ENCODE data around the gene SLC22A3. TPM values are rescaled to one million over a fixed set of nuclear protein-coding genes. Genes with fewer than 3 reads are reported as not detected.

SLC22A3 gene
- total RNA-seq, 4 donors from 2014 or later = 6.7 to 14.3 (median 13.2) TPM

- ATAC-seq (ENCODE audit: low FRiP score) (no peak), DNase-seq (ENCODE audit: low spot score) (no peak)
- TF ChIP-seq CTCF (IDR thresholded peaks at IDR 0.05) = no peak
Observed at GRCh38 chr6:160309718-160310117, 38.5 kb upstream of the SLC22A3 start.

- DNase-seq (ENCODE audit: low spot score) = no peak
- no peak for ATAC-seq (ENCODE audit: low FRiP score)
- no peak for TF ChIP-seq CTCF (IDR thresholded peaks at IDR 0.05)
Observed at GRCh38 chr6:160312900-160313299, 35.3 kb upstream of the SLC22A3 start.

GRCh38 chr6:160315310-160315709, 32.9 kb upstream of the SLC22A3 start:
- DNase-seq (ENCODE audit: low spot score) (no peak), ATAC-seq (ENCODE audit: low FRiP score) (no peak)
- no peak for TF ChIP-seq CTCF (IDR thresholded peaks at IDR 0.05)

- DNase-seq (ENCODE audit: low spot score) (no peak), ATAC-seq (ENCODE audit: low FRiP score) (no peak)
- no peak for TF ChIP-seq CTCF (IDR thresholded peaks at IDR 0.05)
Observed at GRCh38 chr6:160316261-160316660, 31.9 kb upstream of the SLC22A3 start.

GRCh38 chr6:160319246-160319645, 28.9 kb upstream of the SLC22A3 start:
- DNase-seq (ENCODE audit: low spot score) (no peak), ATAC-seq (ENCODE audit: low FRiP score) (no peak)
- TF ChIP-seq CTCF (IDR thresholded peaks at IDR 0.05) = no peak

DNA sequence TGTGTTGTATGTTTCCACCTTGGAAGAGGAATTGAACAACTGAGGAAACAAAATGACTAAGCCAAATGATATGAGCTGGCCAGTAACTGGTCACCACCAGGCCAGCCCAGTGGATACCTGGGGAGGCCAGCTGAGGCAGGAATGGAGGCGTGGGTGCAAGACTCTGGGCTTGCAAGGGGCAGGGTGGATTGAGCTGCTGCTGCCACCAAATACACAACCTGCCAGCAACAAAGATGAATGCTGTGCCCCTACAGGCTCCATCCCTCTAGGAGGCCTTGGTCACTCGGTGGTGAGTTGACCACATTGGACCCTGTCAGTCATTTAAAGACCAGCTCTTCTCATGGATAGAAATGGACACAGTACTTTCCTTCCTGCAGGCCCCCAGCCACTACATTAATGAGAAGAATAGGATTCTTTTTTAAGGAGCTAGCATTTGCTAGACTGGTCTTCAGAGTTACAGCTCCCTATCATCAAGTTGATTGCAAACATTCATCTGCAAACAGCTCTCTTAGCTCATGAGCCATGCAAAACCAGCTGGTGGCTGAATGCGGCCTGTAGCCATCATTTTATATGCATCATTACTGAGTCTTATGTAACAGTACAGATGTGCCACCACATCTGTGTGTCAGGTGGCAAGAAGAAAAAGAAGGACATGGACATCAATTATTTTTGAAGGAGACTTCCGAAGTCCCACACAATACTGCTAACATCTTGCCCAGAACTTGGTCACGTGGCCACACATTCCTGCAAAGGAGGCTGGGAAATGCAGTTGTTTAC, 26.3 kb upstream of the SLC22A3 start:
- no peak for TF ChIP-seq CTCF (IDR thresholded peaks at IDR 0.05)
- DNase-seq (ENCODE audit: low spot score) (no peak), ATAC-seq (ENCODE audit: low FRiP score) (no peak)

DNA sequence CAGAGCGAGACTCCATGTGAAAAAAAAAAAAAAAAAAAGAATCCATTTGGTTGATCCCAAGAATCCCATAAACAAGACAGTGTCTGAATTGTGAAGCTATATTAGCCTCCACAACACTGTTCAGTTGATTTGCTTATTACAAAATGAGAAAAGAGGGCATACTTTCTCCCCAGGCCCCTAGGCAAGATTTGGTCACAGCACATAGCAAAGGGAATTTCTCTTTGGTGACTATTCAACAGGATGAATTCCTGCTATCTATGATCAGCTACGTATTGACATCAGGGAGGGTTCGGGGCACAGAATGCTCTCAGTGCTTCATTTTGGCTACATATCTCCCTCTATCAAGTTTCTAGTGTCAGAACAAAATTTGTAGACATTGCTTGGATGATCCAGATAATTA, 20.2 kb upstream of the SLC22A3 start:
- DNase-seq (ENCODE audit: low spot score) (no peak), ATAC-seq (ENCODE audit: low FRiP score) (no peak)
- TF ChIP-seq CTCF (IDR thresholded peaks at IDR 0.05) = no peak
